Large intestine (tissue), 3 donors: ENCODE data around the gene WDFY4. TPM values are rescaled to one million over a fixed set of nuclear protein-coding genes. Genes with fewer than 3 reads are reported as not detected.

Source experiments
- DNase-seq, 2 donors: peaks; one replicate each; pipeline versions ENCODE4 v3.0.0 to v3.0.0-alpha.2; 2013
- H3K27ac ChIP-seq: one replicate; pipeline ENCODE4 v1.5.1; 2013; ENCODE audit warnings: low read length
- H3K27me3 ChIP-seq: 2 replicates; pipeline ENCODE4 v1.6.1; 2013; ENCODE audit warnings: low read length; ENCODE audit not compliant: control insufficient read depth, insufficient read depth
- H3K36me3 ChIP-seq: 2 replicates; pipeline ENCODE4 v1.6.1; 2013; ENCODE audit warnings: low read length; ENCODE audit not compliant: control insufficient read depth, insufficient read depth
- H3K4me1 ChIP-seq: one replicate; pipeline ENCODE4 v1.6.1; 2013; ENCODE audit warnings: low read length; ENCODE audit not compliant: control insufficient read depth, insufficient read depth
- H3K4me3 ChIP-seq: one replicate; pipeline ENCODE4 v1.5.1; 2013; ENCODE audit warnings: low read length
- H3K9me3 ChIP-seq: one replicate; pipeline ENCODE4 v1.6.1; 2013; ENCODE audit warnings: mild to moderate bottlenecking, low read depth, low read length, moderate library complexity; ENCODE audit not compliant: control insufficient read depth
- WGBS: methylation state at CpG from one replicate; pipeline ENCODE4 v1.1.5; 2013; ENCODE audit warnings: low lambda C conversion rate; ENCODE audit not compliant: insufficient coverage; 5-methylcytosine and 5-hydroxymethylcytosine counted together
- polyA plus RNA-seq: library from polyadenylated mRNA; unstranded; fragments of 120-200 nt; gene quantifications from one replicate; pipeline ENCODE4 v1.2.1, GENCODE V29; 2013

WDFY4 gene
- polyA plus RNA-seq, 1 donor: 3.5 TPM

- no peak for DNase-seq
- H3K9me3 ChIP-seq: peaks cover 4% of the 10 kb centered on the region
- no peaks in the 10 kb centered on the region for H3K27me3 ChIP-seq
- no peak overlapping the region for H3K27ac ChIP-seq
- no CpG with 5 or more reads among the region's 18 CpGs for WGBS
- no peak overlapping the region for H3K4me3 ChIP-seq
- no peaks in the 10 kb centered on the region for H3K36me3 ChIP-seq
- no peaks in the 10 kb centered on the region for H3K4me1 ChIP-seq
Observed at GRCh38 chr10:48742891-48743860, 58.5 kb downstream of the WDFY4 start.

GRCh38 chr10:48744587-48744986 is 59.9 kb downstream of the WDFY4 start:
- H3K27me3 ChIP-seq: no peaks in the 10 kb centered on the region
- H3K4me3 ChIP-seq: no peak overlapping the region
- WGBS: 93% methylated on average over 4 of the region's 6 CpGs
- no peaks in the 10 kb centered on the region for H3K36me3 ChIP-seq
- H3K27ac ChIP-seq: no peak overlapping the region
- no peaks in the 10 kb centered on the region for H3K4me1 ChIP-seq
- no peak for DNase-seq
- H3K9me3 ChIP-seq: peaks cover 4% of the 10 kb centered on the region

GRCh38 chr10:48745662-48746245 is 61.1 kb downstream of the WDFY4 start:
- DNase-seq: no peak
- Histone ChIP-seq H3K9me3 (peaks cover 4% of the 10 kb centered on the region), H3K36me3 (no peaks in the 10 kb centered on the region), H3K4me3 (no peak overlapping the region), H3K27ac (no peak overlapping the region), H3K27me3 (no peaks in the 10 kb centered on the region), H3K4me1 (no peaks in the 10 kb centered on the region)
- no CpG with 5 or more reads among the region's 27 CpGs for WGBS

GRCh38 chr10:48748573-48748972 is 63.9 kb downstream of the WDFY4 start:
- peaks cover 4% of the 10 kb centered on the region for H3K9me3 ChIP-seq
- H3K4me1 ChIP-seq: no peaks in the 10 kb centered on the region
- DNase-seq: no peak
- no peaks in the 10 kb centered on the region for H3K36me3 ChIP-seq
- H3K4me3 ChIP-seq: no peak overlapping the region
- no peak overlapping the region for H3K27ac ChIP-seq
- no peaks in the 10 kb centered on the region for H3K27me3 ChIP-seq
- no CpG with 5 or more reads among the region's 4 CpGs for WGBS

- Histone ChIP-seq H3K4me3 (no peak overlapping the region), H3K4me1 (no peaks in the 10 kb centered on the region), H3K27ac (no peak overlapping the region), H3K9me3 (peaks cover 4% of the 10 kb centered on the region), H3K36me3 (no peaks in the 10 kb centered on the region), H3K27me3 (no peaks in the 10 kb centered on the region)
- no peak for DNase-seq
- no CpG with 5 or more reads among the region's 1 CpG for WGBS
Observed at GRCh38 chr10:48749254-48749787, 64.6 kb downstream of the WDFY4 start.

DNA sequence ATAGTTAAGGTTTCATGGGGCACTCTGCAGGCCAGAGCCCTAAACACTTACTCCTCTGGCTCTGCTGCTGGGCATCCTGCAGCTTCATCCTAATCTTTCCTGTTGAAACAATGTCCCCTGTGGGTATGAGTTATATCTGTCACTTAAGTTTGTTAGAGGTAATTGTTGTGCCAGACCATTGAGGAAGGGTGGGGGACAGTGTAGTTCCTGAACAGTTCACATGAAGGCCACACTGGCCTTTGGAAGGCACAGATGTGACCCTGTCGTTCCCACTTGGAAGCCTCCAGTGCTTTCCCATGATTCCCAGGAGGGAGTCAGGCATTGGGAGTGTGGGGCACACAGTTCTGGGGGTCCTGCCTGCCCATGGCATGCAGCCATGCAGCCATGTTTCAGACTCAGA is 65.3 kb downstream of the WDFY4 start:
- H3K27ac ChIP-seq: no peak overlapping the region
- no peaks in the 10 kb centered on the region for H3K27me3 ChIP-seq
- no CpG with 5 or more reads among the region's 1 CpG for WGBS
- H3K9me3 ChIP-seq: peaks cover 4% of the 10 kb centered on the region
- H3K36me3 ChIP-seq: no peaks in the 10 kb centered on the region
- no peak overlapping the region for H3K4me3 ChIP-seq
- H3K4me1 ChIP-seq: no peaks in the 10 kb centered on the region
- no peak for DNase-seq

- H3K4me1 ChIP-seq: no peaks in the 10 kb centered on the region
- no peaks in the 10 kb centered on the region for H3K27me3 ChIP-seq
- DNase-seq: no peak
- no peaks in the 10 kb centered on the region for H3K9me3 ChIP-seq
- 100% methylated on average over 1 of the region's 5 CpGs for WGBS
- no peak overlapping the region for H3K4me3 ChIP-seq
- no peaks in the 10 kb centered on the region for H3K36me3 ChIP-seq
- H3K27ac ChIP-seq: no peak overlapping the region
Observed at GRCh38 chr10:48750991-48751390, 66.3 kb downstream of the WDFY4 start.

DNA sequence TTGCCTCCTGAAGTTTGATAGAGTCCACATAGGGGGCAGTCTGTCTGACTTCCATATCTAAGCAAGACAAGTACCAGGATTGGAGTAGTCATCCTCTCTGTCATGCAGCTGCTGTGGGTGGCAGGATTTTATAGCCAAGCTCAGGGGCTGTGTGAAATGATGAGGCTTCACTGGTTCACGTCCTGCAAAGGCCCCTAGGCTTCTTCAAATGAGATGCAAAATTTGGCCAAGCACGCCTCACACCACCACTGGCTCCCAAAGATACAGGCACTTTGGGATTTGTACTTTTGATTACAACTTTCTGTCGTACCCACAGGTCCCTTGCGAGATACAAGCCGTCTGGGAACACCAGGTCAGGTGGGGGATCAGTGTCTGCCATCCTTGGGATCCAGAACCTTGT is 67.1 kb downstream of the WDFY4 start:
- no peaks in the 10 kb centered on the region for H3K27me3 ChIP-seq
- no CpG with 5 or more reads among the region's 5 CpGs for whole genome bisulfite sequencing
- no peak for DNase-seq
- H3K4me1 ChIP-seq: no peaks in the 10 kb centered on the region
- no peak overlapping the region for H3K27ac ChIP-seq
- no peaks in the 10 kb centered on the region for H3K9me3 ChIP-seq
- no peaks in the 10 kb centered on the region for H3K36me3 ChIP-seq
- H3K4me3 ChIP-seq: no peak overlapping the region

- no peak overlapping the region for H3K4me3 ChIP-seq
- no peaks in the 10 kb centered on the region for H3K36me3 ChIP-seq
- H3K4me1 ChIP-seq: no peaks in the 10 kb centered on the region
- peaks cover 3% of the 10 kb centered on the region for H3K27me3 ChIP-seq
- WGBS: 86% methylated on average over 2 of the region's 3 CpGs
- no peaks in the 10 kb centered on the region for H3K9me3 ChIP-seq
- H3K27ac ChIP-seq: no peak overlapping the region
- DNase-seq: no peak
Observed at GRCh38 chr10:48758411-48758810, 73.7 kb downstream of the WDFY4 start.

DNA sequence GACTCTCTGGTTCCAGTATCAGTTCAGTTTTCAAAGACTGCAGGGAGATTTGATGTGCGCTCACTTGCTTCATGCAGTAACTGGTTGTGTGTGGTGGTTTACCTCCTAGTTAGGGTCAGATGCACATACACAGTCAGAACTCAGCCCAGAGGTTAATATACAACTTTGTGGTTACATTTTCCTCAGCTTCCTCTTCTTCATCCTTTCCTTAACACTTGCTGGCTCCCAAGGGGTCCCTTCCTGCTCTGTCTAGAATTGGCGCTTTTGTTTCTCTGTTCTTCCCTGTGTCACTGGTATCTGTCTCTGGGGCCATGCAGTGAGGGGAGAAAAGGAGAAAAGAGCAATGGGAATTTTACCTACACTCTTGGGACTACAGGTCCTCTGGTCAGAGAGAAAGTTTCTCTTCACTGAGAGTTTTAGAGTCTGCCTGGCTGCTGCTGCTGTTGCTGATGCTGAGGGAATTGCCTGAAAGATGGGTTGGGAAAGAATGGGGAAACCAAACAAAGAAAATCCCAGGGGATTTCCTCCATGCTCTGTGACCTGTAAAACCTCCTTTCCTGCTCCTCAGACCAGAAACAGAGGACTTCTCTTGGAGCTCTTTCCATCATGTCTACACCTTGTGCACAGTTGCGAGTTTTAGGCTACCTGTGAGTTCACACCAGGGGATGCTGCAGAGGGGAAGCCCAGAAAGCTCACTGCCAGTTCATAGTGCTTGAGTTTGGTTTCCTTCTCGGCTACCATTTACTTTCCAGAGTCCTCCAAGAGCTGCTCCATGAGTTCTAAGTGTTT is 74.6 kb downstream of the WDFY4 start:
- Histone ChIP-seq H3K9me3 (no peaks in the 10 kb centered on the region), H3K36me3 (no peaks in the 10 kb centered on the region), H3K4me3 (no peak overlapping the region), H3K27me3 (peaks cover 3% of the 10 kb centered on the region), H3K27ac (no peak overlapping the region), H3K4me1 (no peaks in the 10 kb centered on the region)
- DNase-seq: no peak
- 80% methylated on average over 1 of the region's 4 CpGs for WGBS
